Ovary (tissue), 3 donors: ENCODE measurements around the gene DDAH2.

Experiments
- EP300 ChIP-seq: sonication (generic); formaldehyde crosslinking; IDR thresholded peaks from one replicate; pipeline ENCODE4 v1.6.1; 2017; ENCODE audit warnings: antibody characterized with exemption
- POLR2A ChIP-seq: fragments of 450-650 bp; IDR thresholded peaks from one replicate; pipeline ENCODE4 v1.6.1; 2017; ENCODE audit warnings: antibody characterized with exemption, mild to moderate bottlenecking, moderate library complexity
- TF ChIP-seq, protein P1 (sequence below), 3 donors: fragments of 450-650 bp in 2 of 3; fragments of 200-600 bp in 1 of 3; IDR thresholded peaks; one replicate each; pipeline versions ENCODE4 v1.5.1 to v1.8.0; 2016 to 2022; ENCODE audit warnings: antibody characterized with exemption in 3 of 3, mild to moderate bottlenecking in 1 of 3
- donor health status: DM: no; HTN: no; CAD: no.

DNA sequence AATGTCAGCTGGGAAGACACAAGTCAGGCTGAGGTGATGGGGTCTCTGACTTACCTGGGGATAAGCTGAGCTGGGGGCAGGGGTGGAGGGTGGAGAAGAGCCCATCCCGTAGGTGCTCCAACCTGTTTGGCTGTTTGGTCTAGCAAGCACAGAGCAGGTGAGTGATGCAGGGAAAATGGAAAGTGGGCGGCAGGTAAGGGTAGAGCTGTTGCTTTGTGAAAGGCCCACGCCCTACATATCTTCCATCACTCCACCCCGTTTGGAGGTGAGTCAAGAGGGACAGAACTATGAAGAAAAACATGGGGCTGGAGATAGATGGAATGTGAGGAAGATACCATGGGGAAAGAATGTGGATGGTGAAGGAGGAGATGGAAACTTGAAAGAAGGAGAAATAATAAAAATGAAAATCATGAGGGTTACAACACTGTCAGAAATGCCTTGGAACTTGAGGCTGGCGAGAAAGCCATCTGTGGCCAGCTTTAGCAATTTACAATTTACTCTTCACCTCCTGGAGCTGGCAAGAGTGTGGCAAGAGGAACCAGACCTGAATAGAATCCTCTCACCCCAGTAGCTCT lies 8.8 kb downstream of the DDAH2 start:
- TF ChIP-seq, protein P1, sequence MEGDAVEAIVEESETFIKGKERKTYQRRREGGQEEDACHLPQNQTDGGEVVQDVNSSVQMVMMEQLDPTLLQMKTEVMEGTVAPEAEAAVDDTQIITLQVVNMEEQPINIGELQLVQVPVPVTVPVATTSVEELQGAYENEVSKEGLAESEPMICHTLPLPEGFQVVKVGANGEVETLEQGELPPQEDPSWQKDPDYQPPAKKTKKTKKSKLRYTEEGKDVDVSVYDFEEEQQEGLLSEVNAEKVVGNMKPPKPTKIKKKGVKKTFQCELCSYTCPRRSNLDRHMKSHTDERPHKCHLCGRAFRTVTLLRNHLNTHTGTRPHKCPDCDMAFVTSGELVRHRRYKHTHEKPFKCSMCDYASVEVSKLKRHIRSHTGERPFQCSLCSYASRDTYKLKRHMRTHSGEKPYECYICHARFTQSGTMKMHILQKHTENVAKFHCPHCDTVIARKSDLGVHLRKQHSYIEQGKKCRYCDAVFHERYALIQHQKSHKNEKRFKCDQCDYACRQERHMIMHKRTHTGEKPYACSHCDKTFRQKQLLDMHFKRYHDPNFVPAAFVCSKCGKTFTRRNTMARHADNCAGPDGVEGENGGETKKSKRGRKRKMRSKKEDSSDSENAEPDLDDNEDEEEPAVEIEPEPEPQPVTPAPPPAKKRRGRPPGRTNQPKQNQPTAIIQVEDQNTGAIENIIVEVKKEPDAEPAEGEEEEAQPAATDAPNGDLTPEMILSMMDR (IDR thresholded peaks at IDR 0.05): no peak
- TF ChIP-seq POLR2A (no peak), EP300 (no peak)
